ENCODE data around the gene HCRTR1.

- TF ChIP-seq, protein P1, sequence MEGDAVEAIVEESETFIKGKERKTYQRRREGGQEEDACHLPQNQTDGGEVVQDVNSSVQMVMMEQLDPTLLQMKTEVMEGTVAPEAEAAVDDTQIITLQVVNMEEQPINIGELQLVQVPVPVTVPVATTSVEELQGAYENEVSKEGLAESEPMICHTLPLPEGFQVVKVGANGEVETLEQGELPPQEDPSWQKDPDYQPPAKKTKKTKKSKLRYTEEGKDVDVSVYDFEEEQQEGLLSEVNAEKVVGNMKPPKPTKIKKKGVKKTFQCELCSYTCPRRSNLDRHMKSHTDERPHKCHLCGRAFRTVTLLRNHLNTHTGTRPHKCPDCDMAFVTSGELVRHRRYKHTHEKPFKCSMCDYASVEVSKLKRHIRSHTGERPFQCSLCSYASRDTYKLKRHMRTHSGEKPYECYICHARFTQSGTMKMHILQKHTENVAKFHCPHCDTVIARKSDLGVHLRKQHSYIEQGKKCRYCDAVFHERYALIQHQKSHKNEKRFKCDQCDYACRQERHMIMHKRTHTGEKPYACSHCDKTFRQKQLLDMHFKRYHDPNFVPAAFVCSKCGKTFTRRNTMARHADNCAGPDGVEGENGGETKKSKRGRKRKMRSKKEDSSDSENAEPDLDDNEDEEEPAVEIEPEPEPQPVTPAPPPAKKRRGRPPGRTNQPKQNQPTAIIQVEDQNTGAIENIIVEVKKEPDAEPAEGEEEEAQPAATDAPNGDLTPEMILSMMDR (conservative IDR thresholded peaks at IDR 0.05) = no peak
- no peak for TF ChIP-seq ZFX (IDR thresholded peaks at IDR 0.05)
Measured at GRCh38 chr1:31671561-31672201, 54.2 kb downstream of the HCRTR1 start.
